ENCODE results near the gene CSF1.
"Not testable (repeated sequence)": the region's sequence is repeated elsewhere in the genome, so short reads cannot be mapped to it uniquely, and the experiment has no call there.

Gene CSF1

GRCh38 chr1:109937738-109938137 is 27.1 kb downstream of the CSF1 start:
- DNase-seq = no peak
- TF ChIP-seq POLR2A (IDR thresholded peaks at IDR 0.05; ENCODE audit: low read length) (no peak), GATA1 (IDR thresholded peaks at IDR 0.05; ENCODE audit: low read depth, low read length) (no peak)

- no peak for DNase-seq
- no peak for TF ChIP-seq GATA1 (IDR thresholded peaks at IDR 0.05; ENCODE audit: low read depth, low read length)
- TF ChIP-seq POLR2A (IDR thresholded peaks at IDR 0.05; ENCODE audit: low read length) = no peak
Measured at GRCh38 chr1:109938556-109938955, 27.9 kb downstream of the CSF1 start.

- no peak for DNase-seq
- TF ChIP-seq GATA1 (IDR thresholded peaks at IDR 0.05; ENCODE audit: low read depth, low read length) (no peak), POLR2A (IDR thresholded peaks at IDR 0.05; ENCODE audit: low read length) (no peak)
Measured at GRCh38 chr1:109942434-109942833, 31.8 kb downstream of the CSF1 start.

- TF ChIP-seq POLR2A (IDR thresholded peaks at IDR 0.05; ENCODE audit: low read length) (no peak), GATA1 (IDR thresholded peaks at IDR 0.05; ENCODE audit: low read depth, low read length) (no peak)
- no peak for DNase-seq
Measured at GRCh38 chr1:109944541-109944940, 33.9 kb downstream of the CSF1 start.

GRCh38 chr1:109946511-109946910 is 35.9 kb downstream of the CSF1 start:
- TF ChIP-seq GATA1 (IDR thresholded peaks at IDR 0.05; ENCODE audit: low read depth, low read length) (no peak), POLR2A (IDR thresholded peaks at IDR 0.05; ENCODE audit: low read length) (no peak)
- DNase-seq = no peak

GRCh38 chr1:109947582-109948284 is 37.1 kb downstream of the CSF1 start:
- TF ChIP-seq POLR2A (IDR thresholded peaks at IDR 0.05; ENCODE audit: low read length) = no peak
- TF ChIP-seq GATA1 (IDR thresholded peaks at IDR 0.05; ENCODE audit: low read depth, low read length) = no peak
- DNase-seq = no peak

GRCh38 chr1:109948285-109948630 is 37.6 kb downstream of the CSF1 start:
- TF ChIP-seq GATA1 (IDR thresholded peaks at IDR 0.05; ENCODE audit: low read depth, low read length) (no peak), POLR2A (IDR thresholded peaks at IDR 0.05; ENCODE audit: low read length) (no peak)
- DNase-seq = no peak

- DNase-seq = no peak
- TF ChIP-seq POLR2A (IDR thresholded peaks at IDR 0.05; ENCODE audit: low read length) (no peak), GATA1 (IDR thresholded peaks at IDR 0.05; ENCODE audit: low read depth, low read length) (no peak)
Measured at GRCh38 chr1:109950038-109950437, 39.4 kb downstream of the CSF1 start.

GRCh38 chr1:109950509-109950908 is 39.9 kb downstream of the CSF1 start:
- no peak for DNase-seq
- TF ChIP-seq POLR2A (IDR thresholded peaks at IDR 0.05; ENCODE audit: low read length) = no peak
- no peak for TF ChIP-seq GATA1 (IDR thresholded peaks at IDR 0.05; ENCODE audit: low read depth, low read length)

GRCh38 chr1:109951501-109951900 is 40.9 kb downstream of the CSF1 start:
- not testable (repeated sequence) for DNase-seq

GRCh38 chr1:109954041-109954512 is 43.4 kb downstream of the CSF1 start:
- TF ChIP-seq POLR2A (IDR thresholded peaks at IDR 0.05; ENCODE audit: low read length) (no peak), GATA1 (IDR thresholded peaks at IDR 0.05; ENCODE audit: low read depth, low read length) (no peak)

GRCh38 chr1:109959632-109959973 is 49.0 kb downstream of the CSF1 start:
- DNase-seq = no peak
- no peak for TF ChIP-seq POLR2A (IDR thresholded peaks at IDR 0.05; ENCODE audit: low read length)
- no peak for TF ChIP-seq GATA1 (IDR thresholded peaks at IDR 0.05; ENCODE audit: low read depth, low read length)

More at GRCh38 chr1:109954041-109954512, 43.4 kb downstream of the CSF1 start:
- DNase-seq = no peak

- DNase-seq = no peak
- no peak for TF ChIP-seq POLR2A (IDR thresholded peaks at IDR 0.05; ENCODE audit: low read length)
- TF ChIP-seq GATA1 (IDR thresholded peaks at IDR 0.05; ENCODE audit: low read depth, low read length) = no peak
Measured at GRCh38 chr1:109959974-109960744, 49.5 kb downstream of the CSF1 start.

- TF ChIP-seq POLR2A (IDR thresholded peaks at IDR 0.05; ENCODE audit: low read length) (no peak), GATA1 (IDR thresholded peaks at IDR 0.05; ENCODE audit: low read depth, low read length) (no peak)
- no peak for DNase-seq
Measured at GRCh38 chr1:109960745-109961094, 50.1 kb downstream of the CSF1 start.

GRCh38 chr1:109963864-109964263 is 53.2 kb downstream of the CSF1 start:
- TF ChIP-seq GATA1 (IDR thresholded peaks at IDR 0.05; ENCODE audit: low read depth, low read length) = no peak
- TF ChIP-seq POLR2A (IDR thresholded peaks at IDR 0.05; ENCODE audit: low read length) = no peak
- DNase-seq = no peak

Measured in erythroblast (primary cell).